Thyroid gland (tissue), 4 donors: ENCODE results near the gene UBTF. TPM values are rescaled to one million over a fixed set of nuclear protein-coding genes. Genes with fewer than 3 reads are reported as not detected.
A peak's percentile ranks its signal among the peaks of the same experiment; 100 is the strongest.

ENCODE experiments used
- DNase-seq, 2 donors: peaks; one replicate each; pipeline ENCODE4 v3.0.0-alpha.2; 2019
- H3K27ac ChIP-seq, 3 donors: fragments of 200-600 bp; sonication (generic); 1 replicate in 2 of 3; 2 replicates in 1 of 3; pipeline ENCODE4 v1.5.1; 2016 to 2019; ENCODE audit warnings: mild to moderate bottlenecking in 1 of 3, moderate library complexity in 1 of 3
- H3K27me3 ChIP-seq: fragments of 200-600 bp; sonication (generic); one replicate; pipeline ENCODE4 v1.5.1; 2019
- H3K36me3 ChIP-seq, 2 donors: fragments of 200-600 bp; sonication (generic); one replicate each; pipeline ENCODE4 v1.5.1; 2016 to 2019
- H3K4me1 ChIP-seq, 2 donors: fragments of 200-600 bp; sonication (generic); one replicate each; pipeline ENCODE4 v1.5.1; 2017 to 2019
- H3K4me3 ChIP-seq, 3 donors: fragments of 200-600 bp; sonication (generic); replicated peaks in 1 of 3; 1 replicate in 2 of 3; 2 replicates in 1 of 3; pipeline ENCODE4 v1.5.1; 2016; ENCODE audit warnings: mild to moderate bottlenecking in 1 of 3
- H3K9me3 ChIP-seq: fragments of 200-600 bp; sonication (generic); one replicate; pipeline ENCODE4 v1.5.1; 2017
- POLR2A ChIP-seq, 2 donors: fragments of 450-650 bp; IDR thresholded peaks; one replicate each; pipeline ENCODE4 v1.6.1; 2017; ENCODE audit warnings: antibody characterized with exemption in 2 of 2, mild to moderate bottlenecking in 2 of 2, moderate library complexity in 1 of 2
- WGBS, 2 donors: methylation state at CpG; one replicate each; pipeline ENCODE4 v1.1.5; 2017; 5-methylcytosine and 5-hydroxymethylcytosine counted together
- intact Hi-C: fragments of 100-400 bp; cut with DNase I; formaldehyde crosslinking; loops from one replicate; pipeline ENCODE4 v1.15.1; 2023
- total RNA-seq, 4 donors: library from RNA; depleted of rRNA; stranded (reverse); fragments of >200 nt; gene quantifications; one replicate each; pipeline ENCODE4 v1.2.3, GENCODE V29; 2016
- TF ChIP-seq, protein P1 (sequence below), 6 experiments: fragments of 200-600 bp in 3 of 6; fragments of 450-650 bp in 3 of 6; sonication (generic) in 3 of 6; IDR thresholded peaks; one replicate each; pipeline ENCODE4 v1.5.1; 2016 to 2019; ENCODE audit warnings: antibody characterized with exemption in 6 of 6, mild to moderate bottlenecking in 2 of 6, inconsistent platforms in 1 of 6, moderate library complexity in 1 of 6

The UBTF gene
- total RNA-seq, 4 donors from 2014 or later: 63.6 to 97.4 (median 89.5) TPM

DNA sequence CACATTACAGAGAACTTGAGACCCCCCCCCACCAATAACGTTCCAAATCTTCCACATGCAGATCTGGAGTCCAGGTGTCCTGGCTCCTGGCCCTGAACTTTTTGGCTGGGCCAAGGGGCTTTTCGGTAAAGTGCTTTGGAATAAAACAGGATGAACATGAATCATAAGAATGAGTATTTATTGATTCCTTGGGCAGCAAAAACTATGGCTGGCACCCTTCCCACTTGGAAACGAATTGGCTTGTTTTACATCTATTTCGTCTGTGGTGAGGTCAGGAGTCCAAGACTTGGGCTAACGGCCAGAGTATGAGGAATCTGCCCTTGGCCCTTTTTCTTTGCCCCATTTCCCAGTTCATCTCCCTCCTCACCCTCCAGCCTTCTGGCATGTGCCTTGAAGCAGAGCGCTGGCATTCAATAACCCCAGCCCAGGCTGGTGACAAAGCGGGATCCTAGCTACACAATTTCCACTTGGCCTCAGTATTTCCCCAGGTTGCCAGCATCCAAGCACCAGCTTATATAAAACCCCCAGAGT lies 4.1 kb upstream of the UBTF start:
- intact Hi-C loops: no loop called here
- Histone ChIP-seq H3K4me3 (no peak overlapping the region), H3K27me3 (no peaks in the 10 kb centered on the region), H3K36me3 (no peaks in the 10 kb centered on the region), H3K9me3 (no peaks in the 10 kb centered on the region), H3K4me1 (peaks cover 15 to 21% of the 10 kb centered on the region in 2 donors), H3K27ac (peak overlapping the region; percentile 31 to 99 (median 97))
- TF ChIP-seq POLR2A (IDR thresholded peaks at IDR 0.05): no peak
- TF ChIP-seq, protein P1, sequence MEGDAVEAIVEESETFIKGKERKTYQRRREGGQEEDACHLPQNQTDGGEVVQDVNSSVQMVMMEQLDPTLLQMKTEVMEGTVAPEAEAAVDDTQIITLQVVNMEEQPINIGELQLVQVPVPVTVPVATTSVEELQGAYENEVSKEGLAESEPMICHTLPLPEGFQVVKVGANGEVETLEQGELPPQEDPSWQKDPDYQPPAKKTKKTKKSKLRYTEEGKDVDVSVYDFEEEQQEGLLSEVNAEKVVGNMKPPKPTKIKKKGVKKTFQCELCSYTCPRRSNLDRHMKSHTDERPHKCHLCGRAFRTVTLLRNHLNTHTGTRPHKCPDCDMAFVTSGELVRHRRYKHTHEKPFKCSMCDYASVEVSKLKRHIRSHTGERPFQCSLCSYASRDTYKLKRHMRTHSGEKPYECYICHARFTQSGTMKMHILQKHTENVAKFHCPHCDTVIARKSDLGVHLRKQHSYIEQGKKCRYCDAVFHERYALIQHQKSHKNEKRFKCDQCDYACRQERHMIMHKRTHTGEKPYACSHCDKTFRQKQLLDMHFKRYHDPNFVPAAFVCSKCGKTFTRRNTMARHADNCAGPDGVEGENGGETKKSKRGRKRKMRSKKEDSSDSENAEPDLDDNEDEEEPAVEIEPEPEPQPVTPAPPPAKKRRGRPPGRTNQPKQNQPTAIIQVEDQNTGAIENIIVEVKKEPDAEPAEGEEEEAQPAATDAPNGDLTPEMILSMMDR (IDR thresholded peaks at IDR 0.05): no peak
- DNase-seq: peak; percentile 18 to 36
- WGBS, 2 donors: 39 to 52% methylated on average over 7 of the region's 7 CpGs

DNA sequence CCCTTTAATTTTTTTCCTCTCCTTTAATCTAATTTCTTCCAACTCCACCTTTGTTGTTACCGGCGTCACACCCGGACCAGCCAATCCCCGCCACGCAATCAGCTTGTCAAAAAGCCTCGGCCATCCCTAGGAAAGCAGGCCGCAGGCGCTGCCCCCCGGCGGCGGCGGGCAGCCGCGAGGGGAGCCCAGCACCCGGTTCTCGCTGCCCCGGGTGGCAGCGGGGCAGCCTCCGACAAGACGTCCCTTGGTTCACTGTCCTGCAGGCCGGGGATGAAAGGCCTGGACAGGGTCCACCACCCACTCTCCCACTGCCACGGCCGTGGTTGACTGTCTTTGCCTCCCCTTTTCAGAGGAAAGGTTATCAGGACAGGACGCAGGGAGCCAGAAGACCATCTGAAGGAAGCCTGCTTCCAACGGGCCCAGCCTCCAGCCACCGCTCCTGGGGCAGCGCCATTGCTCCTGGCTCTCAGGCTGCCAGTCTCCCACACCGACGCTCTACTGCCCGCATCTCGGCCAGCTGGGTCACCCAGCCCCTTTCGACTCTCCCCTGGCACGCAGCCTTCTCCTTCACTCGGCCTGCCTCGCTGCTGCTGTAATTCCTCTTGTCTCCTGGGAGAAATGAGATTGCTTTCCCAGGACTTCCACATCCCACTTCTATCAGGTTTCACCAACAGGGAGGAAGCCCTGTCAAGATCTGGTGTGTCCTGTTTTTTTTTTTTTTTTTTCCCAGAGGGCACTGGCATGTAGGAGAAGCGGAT lies 2.8 kb upstream of the UBTF start:
- WGBS, 2 donors: 1 to 2% methylated on average over 29 to 30 of the region's 36 CpGs
- peaks cover 24 to 30% of the 10 kb centered on the region in 2 donors for H3K4me1 ChIP-seq
- TF ChIP-seq, protein P1 (IDR thresholded peaks at IDR 0.05): peak in 3 of 6 experiments; percentile 6 to 43 (median 21)
- TF ChIP-seq POLR2A (IDR thresholded peaks at IDR 0.05): peak in 1 of 2 donors; percentile 93
- no peaks in the 10 kb centered on the region for H3K9me3 ChIP-seq
- no peaks in the 10 kb centered on the region for H3K27me3 ChIP-seq
- H3K27ac ChIP-seq: peak overlapping the region; percentile 97 to 99 (median 98)
- DNase-seq: peak; percentile 89 to 90
- H3K4me3 ChIP-seq: peak overlapping the region in 2 of 3 donors; percentile 71 to 88
- intact Hi-C loops: no loop called here
- no peaks in the 10 kb centered on the region for H3K36me3 ChIP-seq

- Histone ChIP-seq H3K27ac (peak overlapping the region; percentile 97 to 99 (median 98)), H3K4me3 (peak overlapping the region; percentile 70 to 88 (median 71)), H3K36me3 (peaks cover 0 to 1% of the 10 kb centered on the region in 2 donors), H3K9me3 (no peaks in the 10 kb centered on the region), H3K27me3 (no peaks in the 10 kb centered on the region), H3K4me1 (peaks cover 26 to 35% of the 10 kb centered on the region in 2 donors)
- 0 to 3% methylated on average over 17 of the region's 17 CpGs for WGBS, 2 donors
- no peak for DNase-seq
- TF ChIP-seq, protein P1 (IDR thresholded peaks at IDR 0.05): no peak
- TF ChIP-seq POLR2A (IDR thresholded peaks at IDR 0.05): no peak
- intact Hi-C loops: no loop called here
Measured at GRCh38 chr17:44221862-44222111, 2.3 kb upstream of the UBTF start.

DNA sequence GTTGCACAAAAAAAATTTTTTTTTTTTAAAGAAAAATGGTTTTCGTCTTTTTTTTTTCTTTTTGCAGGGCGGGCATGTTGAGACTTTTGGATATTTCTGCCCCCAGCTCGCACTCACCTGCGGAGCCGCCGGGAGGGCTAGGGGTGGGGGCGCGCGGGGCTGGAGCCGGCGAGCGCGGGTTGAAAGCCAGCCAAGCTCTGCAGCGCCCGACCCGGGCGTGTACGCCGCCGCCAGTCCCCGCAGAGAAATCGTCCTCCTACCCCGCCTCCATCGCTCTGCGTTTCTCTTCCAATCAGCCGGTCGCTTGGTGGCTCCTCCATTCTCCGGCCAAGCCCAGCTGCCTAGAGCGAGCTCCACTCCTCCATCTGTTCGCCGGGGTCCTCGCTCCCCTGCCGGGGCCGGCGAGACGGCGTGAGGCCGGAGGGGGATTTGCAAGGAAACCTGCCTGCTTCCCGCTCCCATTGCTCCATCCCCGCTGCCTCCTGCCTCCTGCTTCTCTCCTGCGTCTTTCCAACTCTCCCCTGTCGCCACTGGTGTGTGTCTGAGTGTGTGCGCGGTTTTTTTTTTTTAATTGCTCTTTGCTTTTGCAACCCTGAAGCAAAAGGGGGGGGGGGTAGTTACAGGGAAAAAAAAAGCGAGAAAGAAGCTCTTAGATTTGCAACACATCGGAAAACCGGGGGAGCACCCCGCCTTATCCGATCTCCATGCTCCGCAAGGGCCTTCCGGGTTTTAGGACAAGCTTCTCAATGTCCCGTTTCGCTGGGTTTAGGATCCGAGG lies 1.8 kb upstream of the UBTF start:
- intact Hi-C loops: no loop called here
- DNase-seq: peak; percentile 75 to 78
- H3K9me3 ChIP-seq: no peaks in the 10 kb centered on the region
- 0% methylated on average over 44 to 54 of the region's 54 CpGs for WGBS, 2 donors
- TF ChIP-seq, protein P1 (IDR thresholded peaks at IDR 0.05): no peak
- TF ChIP-seq POLR2A (IDR thresholded peaks at IDR 0.05): peak in 1 of 2 donors; percentile 65
- no peaks in the 10 kb centered on the region for H3K27me3 ChIP-seq
- H3K4me3 ChIP-seq: peak overlapping the region; percentile 70 to 88 (median 71)
- peaks cover 26 to 36% of the 10 kb centered on the region in 2 donors for H3K4me1 ChIP-seq
- peaks cover 3 to 6% of the 10 kb centered on the region in 2 donors for H3K36me3 ChIP-seq
- H3K27ac ChIP-seq: peak overlapping the region; percentile 97 to 99 (median 98)
